Tibial nerve (tissue), 4 donors: ENCODE results near the gene MTMR11.

Experiments
- EP300 ChIP-seq, 2 donors: sonication (generic); formaldehyde crosslinking; IDR thresholded peaks; one replicate each; pipeline ENCODE4 v1.6.1; 2017; ENCODE audit warnings: antibody characterized with exemption in 2 of 2, mild to moderate bottlenecking in 1 of 2
- POLR2A ChIP-seq, 2 donors: fragments of 450-650 bp; IDR thresholded peaks; one replicate each; pipeline ENCODE4 v1.6.1; 2017; ENCODE audit warnings: antibody characterized with exemption in 2 of 2, mild to moderate bottlenecking in 2 of 2, moderate library complexity in 2 of 2
- TF ChIP-seq, protein P1 (sequence below), 5 experiments: fragments of 200-600 bp in 3 of 5; fragments of 450-650 bp in 2 of 5; sonication (generic) in 3 of 5; IDR thresholded peaks; one replicate each; pipeline ENCODE4 v1.5.1; 2016 to 2019; ENCODE audit warnings: antibody characterized with exemption in 5 of 5, mild to moderate bottlenecking in 3 of 5, moderate library complexity in 2 of 5

- TF ChIP-seq, protein P1, sequence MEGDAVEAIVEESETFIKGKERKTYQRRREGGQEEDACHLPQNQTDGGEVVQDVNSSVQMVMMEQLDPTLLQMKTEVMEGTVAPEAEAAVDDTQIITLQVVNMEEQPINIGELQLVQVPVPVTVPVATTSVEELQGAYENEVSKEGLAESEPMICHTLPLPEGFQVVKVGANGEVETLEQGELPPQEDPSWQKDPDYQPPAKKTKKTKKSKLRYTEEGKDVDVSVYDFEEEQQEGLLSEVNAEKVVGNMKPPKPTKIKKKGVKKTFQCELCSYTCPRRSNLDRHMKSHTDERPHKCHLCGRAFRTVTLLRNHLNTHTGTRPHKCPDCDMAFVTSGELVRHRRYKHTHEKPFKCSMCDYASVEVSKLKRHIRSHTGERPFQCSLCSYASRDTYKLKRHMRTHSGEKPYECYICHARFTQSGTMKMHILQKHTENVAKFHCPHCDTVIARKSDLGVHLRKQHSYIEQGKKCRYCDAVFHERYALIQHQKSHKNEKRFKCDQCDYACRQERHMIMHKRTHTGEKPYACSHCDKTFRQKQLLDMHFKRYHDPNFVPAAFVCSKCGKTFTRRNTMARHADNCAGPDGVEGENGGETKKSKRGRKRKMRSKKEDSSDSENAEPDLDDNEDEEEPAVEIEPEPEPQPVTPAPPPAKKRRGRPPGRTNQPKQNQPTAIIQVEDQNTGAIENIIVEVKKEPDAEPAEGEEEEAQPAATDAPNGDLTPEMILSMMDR (IDR thresholded peaks at IDR 0.05) = no peak
- TF ChIP-seq POLR2A (IDR thresholded peaks at IDR 0.05) = no peak
- TF ChIP-seq EP300 (IDR thresholded peaks at IDR 0.05) = peak in 1 of 2 donors; percentile 28
Measured at GRCh38 chr1:149934356-149934755, 2.3 kb downstream of the MTMR11 start.
